Fibroblast of lung (primary cell): Measurements from ENCODE around the gene DENND5B. TPM values are rescaled to one million over a fixed set of nuclear protein-coding genes. Genes with fewer than 3 reads are reported as not detected.

Experiments used
- DNase-seq, 2 donors: peaks; one replicate each; pipeline versions ENCODE4 v3.0.0 to v3.0.0-alpha.2; 2010; ENCODE audit warnings: low read depth in 2 of 2
- H2AFZ ChIP-seq: 2 replicates; pipeline ENCODE4 v1.5.1; 2012; ENCODE audit warnings: low read length, control low read depth, inconsistent platforms
- H3K27ac ChIP-seq: 2 replicates; pipeline ENCODE4 v1.5.1; 2011; ENCODE audit warnings: low read length, control low read depth; ENCODE audit not compliant: insufficient read depth
- H3K27me3 ChIP-seq: 2 replicates; pipeline ENCODE4 v1.5.1; 2011; ENCODE audit warnings: mild to moderate bottlenecking, low read length; ENCODE audit not compliant: control insufficient read depth, insufficient read depth
- H3K36me3 ChIP-seq: 2 replicates; pipeline ENCODE4 v1.5.1; 2011; ENCODE audit warnings: low read length; ENCODE audit not compliant: control insufficient read depth, insufficient read depth
- H3K4me1 ChIP-seq: 2 replicates; pipeline ENCODE4 v1.5.1; 2011; ENCODE audit warnings: low read length; ENCODE audit not compliant: control insufficient read depth, insufficient read depth; ENCODE audit errors: extremely low read depth
- H3K4me2 ChIP-seq: 2 replicates; pipeline ENCODE4 v1.5.1; 2011; ENCODE audit warnings: low read length, control low read depth; ENCODE audit not compliant: insufficient read depth; ENCODE audit errors: extremely low read depth
- H3K4me3 ChIP-seq, 4 experiments: fragments of 200-600 bp in 1 of 4; sonication (generic) in 1 of 4; replicated peaks in 1 of 4; 2 replicates each; pipeline ENCODE4 v1.5.1; 2011 to 2016; ENCODE audit warnings: low read length in 4 of 4, low read depth in 3 of 4, mild to moderate bottlenecking in 3 of 4, control low read depth in 2 of 4, inconsistent platforms in 1 of 4, mixed read lengths in 1 of 4; ENCODE audit not compliant: insufficient read depth in 1 of 4; ENCODE audit errors: control extremely low read depth in 1 of 4
- H3K79me2 ChIP-seq: 2 replicates; pipeline ENCODE4 v1.5.1; 2012; ENCODE audit warnings: mild to moderate bottlenecking, low read length, inconsistent platforms; ENCODE audit not compliant: control insufficient read depth, insufficient read depth
- H3K9ac ChIP-seq: 2 replicates; pipeline ENCODE4 v1.5.1; 2011; ENCODE audit warnings: mild to moderate bottlenecking, low read length, control low read depth; ENCODE audit not compliant: insufficient read depth
- H3K9me3 ChIP-seq: 2 replicates; pipeline ENCODE4 v1.5.1; 2012; ENCODE audit warnings: low read depth, low read length; ENCODE audit not compliant: control insufficient read depth, insufficient read depth
- H4K20me1 ChIP-seq: 2 replicates; pipeline ENCODE4 v1.5.1; 2011; ENCODE audit warnings: low read length; ENCODE audit not compliant: control insufficient read depth, insufficient read depth; ENCODE audit errors: extremely low read depth
- EZH2 ChIP-seq: IDR thresholded peaks from 2 replicates; pipeline ENCODE4 v1.5.1; 2012; ENCODE audit warnings: low read length, control low read depth, mild to moderate bottlenecking; ENCODE audit errors: missing control alignments
- polyA plus RNA-seq, 2 donors: library from polyadenylated mRNA; depleted of rRNA in 1 of 2; stranded (reverse) in 1 of 2; unstranded in 1 of 2; fragments of >200 nt; gene quantifications; 2 replicates each; pipeline ENCODE4 v1.2.1, GENCODE V29; 2011 to 2012; ENCODE audit warnings: missing spikeins in 1 of 2
- total RNA-seq: library from RNA; depleted of rRNA; stranded (reverse); fragments of >200 nt; gene quantifications from 2 replicates; pipeline ENCODE4 v1.2.1, GENCODE V29; 2014
- TF ChIP-seq, protein P1 (sequence below), 2 donors: IDR thresholded peaks in 1 of 2; conservative IDR thresholded peaks in 1 of 2; 1 replicate in 1 of 2; 2 replicates in 1 of 2; pipeline ENCODE4 v1.5.1; 2011 to 2012; ENCODE audit warnings: low read length in 2 of 2, control low read depth in 1 of 2, inconsistent platforms in 1 of 2, low read depth in 1 of 2, mild to moderate bottlenecking in 1 of 2

The DENND5B gene
- total and polyA plus RNA-seq, 2 donors (not counting 1 experiment from before 2014, with no cell fraction given) = 5.3 to 6.9 TPM

DNA sequence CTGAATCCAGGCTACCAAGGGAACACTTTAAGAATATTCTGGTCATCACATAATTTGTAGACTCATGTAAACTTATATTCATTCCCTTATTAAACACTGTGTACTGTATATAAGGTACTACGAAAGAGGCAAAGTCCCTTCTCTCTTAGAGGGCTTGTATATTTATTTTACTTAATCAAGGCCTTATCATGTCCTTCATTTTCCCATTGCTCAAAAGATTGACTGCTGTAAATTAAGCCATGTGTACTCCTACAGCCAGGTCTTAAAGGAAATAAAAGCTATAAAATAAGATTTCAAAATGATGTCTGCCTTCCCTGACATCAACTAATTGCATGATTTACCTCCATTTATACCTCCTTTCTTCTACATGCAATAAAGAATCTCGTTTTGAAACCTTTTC, 5.0 kb downstream of the DENND5B start:
- H3K4me1 ChIP-seq = peaks cover 3% of the 10 kb centered on the region
- H3K27me3 ChIP-seq = no peaks in the 10 kb centered on the region
- no peak overlapping the region for H3K4me2 ChIP-seq
- no peak overlapping the region for H2AFZ ChIP-seq
- TF ChIP-seq, protein P1, sequence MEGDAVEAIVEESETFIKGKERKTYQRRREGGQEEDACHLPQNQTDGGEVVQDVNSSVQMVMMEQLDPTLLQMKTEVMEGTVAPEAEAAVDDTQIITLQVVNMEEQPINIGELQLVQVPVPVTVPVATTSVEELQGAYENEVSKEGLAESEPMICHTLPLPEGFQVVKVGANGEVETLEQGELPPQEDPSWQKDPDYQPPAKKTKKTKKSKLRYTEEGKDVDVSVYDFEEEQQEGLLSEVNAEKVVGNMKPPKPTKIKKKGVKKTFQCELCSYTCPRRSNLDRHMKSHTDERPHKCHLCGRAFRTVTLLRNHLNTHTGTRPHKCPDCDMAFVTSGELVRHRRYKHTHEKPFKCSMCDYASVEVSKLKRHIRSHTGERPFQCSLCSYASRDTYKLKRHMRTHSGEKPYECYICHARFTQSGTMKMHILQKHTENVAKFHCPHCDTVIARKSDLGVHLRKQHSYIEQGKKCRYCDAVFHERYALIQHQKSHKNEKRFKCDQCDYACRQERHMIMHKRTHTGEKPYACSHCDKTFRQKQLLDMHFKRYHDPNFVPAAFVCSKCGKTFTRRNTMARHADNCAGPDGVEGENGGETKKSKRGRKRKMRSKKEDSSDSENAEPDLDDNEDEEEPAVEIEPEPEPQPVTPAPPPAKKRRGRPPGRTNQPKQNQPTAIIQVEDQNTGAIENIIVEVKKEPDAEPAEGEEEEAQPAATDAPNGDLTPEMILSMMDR (conservative IDR thresholded peaks at IDR 0.05 in 1 of 2, IDR thresholded peaks at IDR 0.05 in 1 of 2; ENCODE audit: low read depth in 1 of 2, low read length in 2 of 2) = no peak
- no peak for TF ChIP-seq EZH2
- no peaks in the 10 kb centered on the region for H4K20me1 ChIP-seq
- H3K4me3 ChIP-seq = no peak overlapping the region
- H3K27ac ChIP-seq = no peak overlapping the region
- H3K36me3 ChIP-seq = no peaks in the 10 kb centered on the region
- H3K9ac ChIP-seq = no peak overlapping the region
- H3K79me2 ChIP-seq = no peaks in the 10 kb centered on the region
- H3K9me3 ChIP-seq = no peaks in the 10 kb centered on the region
- no peak for DNase-seq

DNA sequence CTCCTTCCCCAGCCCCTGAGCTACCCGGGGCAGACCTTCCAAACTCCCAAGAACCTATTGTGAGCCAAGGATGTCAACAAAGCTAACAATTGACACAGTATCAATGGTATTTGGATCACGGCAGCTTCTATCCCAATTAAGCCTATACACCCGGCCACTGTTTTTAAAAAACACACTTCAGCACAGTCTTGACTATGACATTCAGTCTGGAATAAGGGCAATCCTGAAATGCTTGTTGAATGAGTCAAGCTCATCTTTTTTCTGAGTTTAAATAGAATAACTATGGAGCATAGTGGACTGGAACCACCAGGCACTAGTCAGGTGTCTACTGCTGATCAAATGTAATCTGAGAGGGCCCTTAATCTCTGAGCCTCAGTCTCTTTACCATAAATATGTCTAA, 5.7 kb downstream of the DENND5B start:
- Histone ChIP-seq H3K36me3 (no peaks in the 10 kb centered on the region), H3K27me3 (no peaks in the 10 kb centered on the region), H3K4me3 (no peak overlapping the region), H4K20me1 (no peaks in the 10 kb centered on the region), H3K4me1 (peaks cover 3% of the 10 kb centered on the region), H2AFZ (no peak overlapping the region), H3K9ac (no peak overlapping the region), H3K79me2 (no peaks in the 10 kb centered on the region), H3K27ac (no peak overlapping the region), H3K9me3 (no peaks in the 10 kb centered on the region), H3K4me2 (no peak overlapping the region)
- TF ChIP-seq, protein P1 (conservative IDR thresholded peaks at IDR 0.05 in 1 of 2, IDR thresholded peaks at IDR 0.05 in 1 of 2; ENCODE audit: low read depth in 1 of 2, low read length in 2 of 2) = no peak
- no peak for TF ChIP-seq EZH2
- DNase-seq = peak in 1 of 2 donors; percentile 85

DNA sequence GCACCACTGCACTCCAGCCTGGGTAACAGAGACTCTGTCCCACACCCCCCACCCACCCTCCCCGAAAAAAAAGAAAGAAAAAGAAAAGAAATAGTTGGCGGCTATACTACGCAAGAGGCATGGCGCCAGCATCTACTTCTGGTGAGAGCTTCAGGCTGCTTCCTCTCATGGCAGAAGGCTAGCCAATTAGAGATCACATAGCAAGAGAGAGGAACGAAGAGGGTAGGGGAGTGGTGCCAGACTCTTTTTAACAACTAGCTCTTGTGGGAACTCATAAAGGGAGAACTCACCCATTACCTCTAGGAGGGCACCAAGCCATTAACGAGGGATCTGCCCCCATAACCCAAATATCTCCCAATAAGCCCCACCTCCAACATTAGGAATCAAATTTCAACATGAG, 6.2 kb downstream of the DENND5B start:
- no peaks in the 10 kb centered on the region for H3K27me3 ChIP-seq
- H3K9me3 ChIP-seq = no peaks in the 10 kb centered on the region
- H3K79me2 ChIP-seq = no peaks in the 10 kb centered on the region
- no peak overlapping the region for H3K4me3 ChIP-seq
- no peak overlapping the region for H3K9ac ChIP-seq
- H2AFZ ChIP-seq = no peak overlapping the region
- H3K27ac ChIP-seq = no peak overlapping the region
- no peak overlapping the region for H3K4me2 ChIP-seq
- H4K20me1 ChIP-seq = no peaks in the 10 kb centered on the region
- peaks cover 3% of the 10 kb centered on the region for H3K4me1 ChIP-seq
- TF ChIP-seq, protein P1 (conservative IDR thresholded peaks at IDR 0.05 in 1 of 2, IDR thresholded peaks at IDR 0.05 in 1 of 2; ENCODE audit: low read depth in 1 of 2, low read length in 2 of 2) = no peak
- no peak for TF ChIP-seq EZH2
- H3K36me3 ChIP-seq = no peaks in the 10 kb centered on the region
- peak in 1 of 2 donors; percentile 4 for DNase-seq
